GM12878 (cell line): ENCODE data around the gene ZER1. TPM values are rescaled to one million over a fixed set of nuclear protein-coding genes. Genes with fewer than 3 reads are reported as not detected.
"Not testable (repeated sequence)": the region's sequence is repeated elsewhere in the genome, so short reads cannot be mapped to it uniquely, and the experiment has no call there.

Experiments
- ATAC-seq: fragments of 200-7000 bp; cut with Tn5 transposase; 3 replicates; pipeline ENCODE4 v1.9.1; 2020; ENCODE audit warnings: mild to moderate bottlenecking, moderate library complexity
- BruUV-seq: library from RNA; stranded (reverse); fragments of 400-500 nt; replicated peaks from 2 replicates; lab custom pipeline; 2021; lab: Mats Ljungman, UMichigan
- CTCF ChIA-PET: fragments of 300-600 bp; sonication (Branson Sonifier 250); formaldehyde crosslinking; extraction: SDS; loops from one replicate; lab custom pipeline; 2021; ENCODE audit warnings: inconsistent platforms; lab: Yijun Ruan, JAX
- POLR2A ChIA-PET: fragments of 350-600 bp; formaldehyde crosslinking; extraction: SDS; loops from one replicate; lab custom pipeline; 2021; ENCODE audit warnings: inconsistent platforms; lab: Charles Lee
- RAD21 ChIA-PET: fragments of 300-600 bp; sonication (Branson Sonifier 250); formaldehyde crosslinking; loops from one replicate; lab custom pipeline; 2023; ENCODE audit warnings: antibody characterized with exemption; ENCODE audit not compliant: unreplicated experiment; lab: Charles Lee
- SMC1A ChIA-PET: fragments of 300-600 bp; sonication (Branson Sonifier 250); formaldehyde crosslinking; loops from one replicate; lab custom pipeline; 2023; ENCODE audit not compliant: unreplicated experiment, uncharacterized antibody; lab: Charles Lee
- DNase-seq: peaks from one replicate; pipeline ENCODE4 v3.0.0-alpha.2; 2011; ENCODE audit warnings: low read depth, low spot score
- FAIRE-seq: peaks from 3 replicates; lab custom pipeline; 2011; peaks lifted over from hg19 to GRCh38; lab: Jason Lieb, UNC
- H2AFZ ChIP-seq: 2 replicates; pipeline ENCODE4 v1.6.0; 2011; ENCODE audit warnings: low read depth, low read length, control low read depth; ENCODE audit not compliant: control insufficient read depth
- H3K27ac ChIP-seq: 2 replicates; pipeline ENCODE4 v1.5.1; 2011; ENCODE audit warnings: control low read depth; ENCODE audit not compliant: control insufficient read depth, insufficient read depth
- H3K27me3 ChIP-seq, 2 experiments: replicated peaks in 1 of 2; 2 replicates each; pipeline versions ENCODE4 v1.6.0 to v1.6.1; 2011; ENCODE audit warnings: low read length in 1 of 2; ENCODE audit not compliant: control insufficient read depth in 2 of 2, insufficient read depth in 2 of 2
- H3K36me3 ChIP-seq, 2 experiments: 2 replicates each; pipeline ENCODE4 v1.5.1; 2011; ENCODE audit warnings: low read length in 1 of 2; ENCODE audit not compliant: control insufficient read depth in 2 of 2, insufficient read depth in 2 of 2
- H3K4me1 ChIP-seq: 2 replicates; pipeline ENCODE4 v1.6.1; 2011; ENCODE audit warnings: mild to moderate bottlenecking, low read length, moderate library complexity, mixed read lengths; ENCODE audit not compliant: control insufficient read depth, insufficient read depth
- H3K4me2 ChIP-seq: 2 replicates; pipeline ENCODE4 v1.6.0; 2011; ENCODE audit warnings: control low read depth; ENCODE audit not compliant: control insufficient read depth, insufficient read depth
- H3K4me3 ChIP-seq: fragments of 200-600 bp; sonication (generic); 2 replicates; pipeline ENCODE4 v1.5.1; 2016
- H3K79me2 ChIP-seq: 2 replicates; pipeline ENCODE4 v1.6.0; 2011; ENCODE audit warnings: low read length; ENCODE audit not compliant: control insufficient read depth, insufficient read depth
- H3K9ac ChIP-seq: 2 replicates; pipeline ENCODE4 v1.8.0; 2011; ENCODE audit warnings: low read length, control low read depth, mixed read lengths; ENCODE audit not compliant: control insufficient read depth, insufficient read depth
- H3K9me3 ChIP-seq: replicated peaks from 3 replicates; pipeline ENCODE4 v1.5.1; 2011; ENCODE audit warnings: mild to moderate bottlenecking, low read length; ENCODE audit not compliant: control insufficient read depth, insufficient read depth
- H4K20me1 ChIP-seq: 2 replicates; pipeline ENCODE4 v1.6.0; 2011; ENCODE audit not compliant: control insufficient read depth, insufficient read depth
- ATF7 ChIP-seq: fragments of 450-650 bp; IDR thresholded peaks from 2 replicates; pipeline ENCODE4 v1.6.1; 2016; ENCODE audit warnings: low read depth, mild to moderate bottlenecking
- BHLHE40 ChIP-seq, 2 experiments: fragments of 450-650 bp in 1 of 2; IDR thresholded peaks; 2 replicates each; pipeline ENCODE4 v1.6.1; 2011 to 2017; ENCODE audit warnings: low read depth in 2 of 2, borderline replicate concordance in 1 of 2, improper control_type of control experiment in 1 of 2, low read length in 1 of 2, mild to moderate bottlenecking in 1 of 2
- CREB1 ChIP-seq: IDR thresholded peaks from 2 replicates; pipeline ENCODE4 v1.6.1; 2012; ENCODE audit warnings: low read depth, mild to moderate bottlenecking, inconsistent platforms
- EP300 ChIP-seq, 2 experiments: fragments of 150-350 bp in 1 of 2; IDR thresholded peaks; 2 replicates each; pipeline ENCODE4 v1.6.1; 2011 to 2012; ENCODE audit warnings: low read depth in 2 of 2, low read length in 2 of 2, borderline replicate concordance in 1 of 2, improper control_type of control experiment in 1 of 2, inconsistent platforms in 1 of 2; ENCODE audit not compliant: control insufficient read depth in 1 of 2
- GATAD2B ChIP-seq: fragments of 450-650 bp; conservative IDR thresholded peaks from 2 replicates; pipeline ENCODE4 v1.6.1; 2017; ENCODE audit warnings: low read depth, mild to moderate bottlenecking, moderate library complexity
- IKZF1 ChIP-seq: fragments of 450-650 bp; conservative IDR thresholded peaks from 2 replicates; pipeline ENCODE4 v1.6.1; 2017; ENCODE audit warnings: antibody characterized with exemption, mild to moderate bottlenecking
- IKZF2 ChIP-seq, 2 experiments: fragments of 450-650 bp; IDR thresholded peaks; 2 replicates each; pipeline ENCODE4 v1.6.1; 2017; ENCODE audit warnings: mild to moderate bottlenecking in 2 of 2, moderate library complexity in 2 of 2
- MEF2B ChIP-seq: fragments of 450-650 bp; IDR thresholded peaks from 2 replicates; pipeline ENCODE4 v1.6.1; 2018; ENCODE audit warnings: mild to moderate bottlenecking, moderate library complexity; ENCODE audit not compliant: partially characterized antibody, poor library complexity, severe bottlenecking
- MTA2 ChIP-seq: fragments of 450-650 bp; IDR thresholded peaks from 2 replicates; pipeline ENCODE4 v1.6.1; 2016; ENCODE audit warnings: low read depth, mild to moderate bottlenecking, moderate library complexity
- MXI1 ChIP-seq: fragments of 150-350 bp; IDR thresholded peaks from 2 replicates; pipeline ENCODE4 v1.6.1; 2011; ENCODE audit warnings: low read depth, mild to moderate bottlenecking, inconsistent platforms, low read length, improper control_type of control experiment
- WGBS: methylation state at CpG from one replicate; pipeline ENCODE4 v1.1.6; 2016; ENCODE audit warnings: low lambda C conversion rate; ENCODE audit not compliant: insufficient replicate concordance, insufficient coverage; ENCODE audit errors: missing lambda C conversion rate; 5-methylcytosine and 5-hydroxymethylcytosine counted together
- in situ Hi-C: fragments of 300-500 bp; cut with MboI; formaldehyde crosslinking; loops from 9 replicates; pipeline ENCODE4 v1.14.3; 2018; ENCODE audit warnings: mixed read lengths
- intact Hi-C: fragments of 100-400 bp; cut with micrococcal nuclease; formaldehyde crosslinking; loops from one replicate; pipeline ENCODE4 v1.14.2; 2022; ENCODE audit not compliant: unreplicated experiment
- polyA plus RNA-seq, 11 experiments: library from polyadenylated mRNA; depleted of rRNA in 4 of 11; unstranded in 6 of 11; stranded (reverse) in 5 of 11; fragments of >200 nt; fragmentation: Nextera tagmentation in 4 of 11; fragmentation: Illumina TruSeq in 1 of 11; extraction: Ambion mirVana in 4 of 11; extraction: Trizol in 1 of 11; gene quantifications; 1 replicate in 1 of 11; 2 replicates in 10 of 11; pipeline versions ENCODE4 v1.2.1 to v1.2.3, GENCODE V29; 2011 to 2016; ENCODE audit warnings: inconsistent platforms in 2 of 11, missing spikeins in 2 of 11, low read depth in 1 of 11
- total RNA-seq, 4 experiments: library from RNA; depleted of rRNA in 3 of 4; stranded (reverse); fragments of >200 nt in 3 of 4; fragmentation: Illumina TruSeq in 1 of 4; extraction: Trizol in 1 of 4; gene quantifications; 2 replicates each; pipeline versions ENCODE4 v1.2.1 to v1.2.3, GENCODE V29; 2013 to 2021
- TF ChIP-seq, protein P1 (sequence below): fragments of 450-650 bp; IDR thresholded peaks from 2 replicates; pipeline ENCODE4 v1.6.1; 2017; ENCODE audit warnings: low read depth, mild to moderate bottlenecking, moderate library complexity

ZER1 gene
- total and polyA plus RNA-seq, 10 of the 15 experiments (the other 5 are each of a cell fraction or from before 2014, with no cell fraction given): 0.32 to 16.9 (median 7.9) TPM

- TF ChIP-seq GATAD2B (no peak), ATF7 (no peak)
Measured at GRCh38 chr9:128696923-128697707, 74.6 kb downstream of the ZER1 start (continued).

GRCh38 chr9:128694344-128694743, 77.4 kb downstream of the ZER1 start:
- Histone ChIP-seq H3K4me2 (no peak overlapping the region), H4K20me1 (peaks cover 3% of the 10 kb centered on the region), H3K4me1 (no peaks in the 10 kb centered on the region), H2AFZ (no peak overlapping the region), H3K36me3 (peaks cover 4 to 21% of the 10 kb centered on the region in 2 experiments), H3K9me3 (no peaks in the 10 kb centered on the region), H3K27ac (peak overlapping the region; percentile 48; the same call in 1 of the 2 replicates), H3K27me3 (no peaks in the 10 kb centered on the region), H3K9ac (no peak overlapping the region), H3K79me2 (peaks cover 41% of the 10 kb centered on the region), H3K4me3 (no peak overlapping the region)
- WGBS: 10% methylated on average over 6 of the region's 6 CpGs
- SMC1A ChIA-PET: interaction anchor here (0.8 to 1.4 kb wide), 3 partner anchors 10 to 61 kb away, joined by 3 to 8 read pairs (median 5); no protein-coding TSS in a partner anchor
- BruUV-seq: no TSS peak
- CTCF ChIA-PET: interaction anchor here (0.6 to 1.8 kb wide), 3 partner anchors 8 to 94 kb away, joined by 3 to 13 read pairs (median 4); partner anchors contain the start of gene PKN3
- RAD21 ChIA-PET: interaction anchor here (1.3 kb wide), 1 partner anchor 8 kb away, joined by 3 read pairs; the partner anchor contains the start of gene PKN3
- in situ Hi-C loops: no loop called here
- TF ChIP-seq MXI1 (no peak), MTA2 (0 out of 2 replicates have a peak, but pooled peaks have one; percentile 31), CREB1 (no peak), BHLHE40 (IDR thresholded peaks at IDR 0.05; ENCODE audit: borderline replicate concordance in 1 of 2, low read depth in 2 of 2, low read length in 1 of 2) (peak in 1 of 2 experiments; percentile 46; a peak in 1 of 4 replicates), IKZF1 (peak; percentile 46), MEF2B (peak; percentile 53), EP300 (IDR thresholded peaks at IDR 0.05; ENCODE audit: borderline replicate concordance in 1 of 2, control insufficient read depth in 1 of 2, low read depth in 2 of 2, low read length in 2 of 2) (peak in 1 of 2 experiments; percentile 17; a peak in 1 of 4 replicates), IKZF2 (IDR thresholded peaks at IDR 0.05) (peak; percentile 47 to 54; a peak in 3 of 4 replicates)
- TF ChIP-seq, protein P1, sequence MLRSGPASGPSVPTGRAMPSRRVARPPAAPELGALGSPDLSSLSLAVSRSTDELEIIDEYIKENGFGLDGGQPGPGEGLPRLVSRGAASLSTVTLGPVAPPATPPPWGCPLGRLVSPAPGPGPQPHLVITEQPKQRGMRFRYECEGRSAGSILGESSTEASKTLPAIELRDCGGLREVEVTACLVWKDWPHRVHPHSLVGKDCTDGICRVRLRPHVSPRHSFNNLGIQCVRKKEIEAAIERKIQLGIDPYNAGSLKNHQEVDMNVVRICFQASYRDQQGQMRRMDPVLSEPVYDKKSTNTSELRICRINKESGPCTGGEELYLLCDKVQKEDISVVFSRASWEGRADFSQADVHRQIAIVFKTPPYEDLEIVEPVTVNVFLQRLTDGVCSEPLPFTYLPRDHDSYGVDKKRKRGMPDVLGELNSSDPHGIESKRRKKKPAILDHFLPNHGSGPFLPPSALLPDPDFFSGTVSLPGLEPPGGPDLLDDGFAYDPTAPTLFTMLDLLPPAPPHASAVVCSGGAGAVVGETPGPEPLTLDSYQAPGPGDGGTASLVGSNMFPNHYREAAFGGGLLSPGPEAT: peak; percentile 68; the same call in 1 of the 2 replicates
- DNase-seq: no peak
- POLR2A ChIA-PET: interaction anchor here (0.5 to 1.6 kb wide), 3 partner anchors 27 to 451 kb away, joined by 3 to 8 read pairs (median 3); no protein-coding TSS in a partner anchor
- no peak for FAIRE-seq
- ATAC-seq: peak; percentile 56
- intact Hi-C loops: no loop called here

DNA sequence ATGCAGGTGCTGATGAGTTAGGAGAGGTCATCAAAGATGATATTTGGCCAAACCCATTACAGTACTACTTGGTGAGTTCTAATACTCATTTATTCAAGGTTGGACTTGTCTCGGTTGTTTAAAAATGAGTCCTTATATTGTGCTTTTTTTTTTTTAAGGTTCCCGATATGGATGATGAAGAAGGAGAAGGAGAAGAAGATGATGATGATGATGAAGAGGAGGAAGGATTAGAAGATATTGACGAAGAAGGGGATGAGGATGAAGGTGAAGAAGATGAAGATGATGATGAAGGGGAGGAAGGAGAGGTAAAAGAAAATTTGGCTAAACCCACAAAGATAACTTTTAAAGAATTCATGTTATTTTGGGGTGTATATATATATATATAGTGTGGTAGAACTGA, 78.0 kb downstream of the ZER1 start:
- FAIRE-seq, H3K4me3 ChIP-seq, DNase-seq, H3K27ac ChIP-seq, H3K9ac ChIP-seq, H3K27me3 ChIP-seq, H3K4me1 ChIP-seq, H4K20me1 ChIP-seq, in situ Hi-C loops, H3K4me2 ChIP-seq, H3K9me3 ChIP-seq, intact Hi-C loops, H2AFZ ChIP-seq, BruUV-seq, ATAC-seq: not testable (repeated sequence)
- 47% methylated on average over 3 of the region's 3 CpGs for WGBS
- POLR2A ChIA-PET: interaction anchor here (0.9 to 1.6 kb wide), 7 partner anchors 9 to 143 kb away, joined by 3 to 8 read pairs (median 5); no protein-coding TSS in a partner anchor
- Histone ChIP-seq H3K79me2 (peaks cover 45% of the 10 kb centered on the region), H3K36me3 (peaks cover 4 to 21% of the 10 kb centered on the region in 2 experiments)
- CTCF ChIA-PET: interaction anchor here (0.9 to 1.8 kb wide), 4 partner anchors 8 to 45 kb away, joined by 3 to 13 read pairs (median 4); partner anchors contain the start of gene PKN3
- SMC1A ChIA-PET: interaction anchor here (0.5 to 2.5 kb wide), 6 partner anchors 9 to 337 kb away, joined by 3 to 8 read pairs (median 4); partner anchors contain the start of gene DYNC2I2
- RAD21 ChIA-PET: interaction anchor here (0.9 to 1.4 kb wide), 4 partner anchors 8 to 181 kb away, joined by 3 to 4 read pairs (median 3); partner anchors contain the start of gene PKN3
